Ammon's horn (tissue), 1 donor: Measurements from ENCODE around the gene MTA3.

Source experiments
- DNase-seq: peaks from one replicate; pipeline ENCODE4 v3.0.0-alpha.2; 2016; ENCODE audit warnings: low spot score

The MTA3 gene

DNA sequence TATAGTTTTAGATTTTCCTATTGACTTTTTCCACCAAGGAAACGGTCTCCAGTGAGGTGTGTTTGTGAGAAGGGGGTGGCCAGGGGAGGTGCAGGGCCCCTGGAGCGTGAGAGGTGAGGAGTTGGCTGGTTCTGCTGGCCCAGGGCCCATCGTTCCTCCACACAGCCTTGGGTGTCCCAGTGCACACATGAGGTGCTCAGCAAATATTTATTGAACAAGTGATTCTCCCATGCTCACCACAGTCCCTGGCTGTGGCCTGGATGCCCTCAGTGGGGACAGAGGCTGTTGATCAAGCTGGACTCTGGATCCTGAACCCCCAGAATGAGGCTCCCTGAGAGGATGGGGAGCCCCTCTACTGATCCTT, 219.0 kb downstream of the MTA3 start:
- no peak for DNase-seq

DNA sequence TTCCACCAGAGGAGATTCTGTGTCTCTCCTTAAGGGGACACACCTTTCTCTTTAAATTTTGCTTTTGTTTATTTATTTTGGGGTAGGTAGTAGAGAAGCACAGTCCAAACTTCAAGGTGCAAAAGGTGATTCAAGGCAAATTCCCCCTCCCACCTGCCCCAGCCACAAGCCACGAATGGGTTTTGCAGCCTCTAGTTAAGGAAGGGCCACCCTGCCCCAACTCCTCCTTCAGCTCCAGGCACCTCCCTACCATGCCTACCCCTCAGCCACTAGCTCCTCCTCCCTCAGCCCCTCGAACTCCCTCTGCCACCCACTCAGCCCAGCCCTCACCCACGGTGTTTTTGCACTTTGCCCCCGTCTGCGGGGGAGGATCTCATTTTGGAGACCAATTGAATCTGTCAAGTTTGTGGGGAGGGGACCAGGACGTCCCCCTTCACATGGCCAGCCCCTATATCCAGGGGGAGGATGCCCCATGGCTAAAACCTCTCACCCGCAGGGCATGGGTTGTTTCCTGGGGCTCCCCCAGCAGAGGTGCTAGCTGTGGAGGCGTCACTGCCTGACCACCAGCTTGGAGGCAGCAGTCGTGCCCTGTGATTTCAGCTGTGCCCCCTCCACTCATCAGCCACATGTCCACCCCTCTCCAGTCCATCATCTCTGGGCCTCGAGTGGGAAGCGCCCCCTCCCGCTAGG, 219.5 kb downstream of the MTA3 start:
- no peak for DNase-seq

DNA sequence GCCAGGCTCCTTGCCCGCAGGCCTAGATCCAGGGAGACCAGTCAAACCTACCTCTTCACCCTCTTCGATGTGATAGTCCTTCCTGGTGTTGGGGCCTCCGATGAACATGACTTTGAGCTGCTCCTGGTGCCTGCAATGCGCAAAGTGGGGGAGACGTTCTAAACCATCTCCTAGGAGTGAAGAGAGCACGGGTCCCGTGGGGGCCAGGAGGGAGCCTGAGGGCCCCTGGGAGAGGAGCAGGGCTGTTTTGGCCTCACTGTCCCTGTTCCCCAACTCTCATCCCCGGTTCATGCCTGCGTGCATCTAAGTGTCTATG, 220.0 kb downstream of the MTA3 start:
- DNase-seq: no peak

DNA sequence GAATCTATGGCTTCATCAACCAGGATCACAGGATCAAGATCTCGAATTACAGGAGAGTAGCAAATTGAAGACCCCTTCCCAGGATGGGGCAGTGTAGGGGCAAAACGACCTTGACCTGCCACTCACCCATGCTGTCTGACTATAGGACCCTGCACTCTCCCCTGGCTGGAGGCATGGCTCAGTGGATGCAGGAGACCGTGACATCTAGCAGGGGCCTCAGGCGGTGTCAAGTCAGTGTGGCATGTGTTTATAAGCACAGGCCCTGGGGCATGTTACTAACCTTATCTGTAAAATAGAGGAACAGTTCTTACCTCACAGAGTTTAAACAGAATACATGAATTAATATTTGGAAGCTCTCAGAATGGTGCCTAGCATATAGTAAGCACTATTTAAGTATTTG, 220.4 kb downstream of the MTA3 start:
- no peak for DNase-seq

DNA sequence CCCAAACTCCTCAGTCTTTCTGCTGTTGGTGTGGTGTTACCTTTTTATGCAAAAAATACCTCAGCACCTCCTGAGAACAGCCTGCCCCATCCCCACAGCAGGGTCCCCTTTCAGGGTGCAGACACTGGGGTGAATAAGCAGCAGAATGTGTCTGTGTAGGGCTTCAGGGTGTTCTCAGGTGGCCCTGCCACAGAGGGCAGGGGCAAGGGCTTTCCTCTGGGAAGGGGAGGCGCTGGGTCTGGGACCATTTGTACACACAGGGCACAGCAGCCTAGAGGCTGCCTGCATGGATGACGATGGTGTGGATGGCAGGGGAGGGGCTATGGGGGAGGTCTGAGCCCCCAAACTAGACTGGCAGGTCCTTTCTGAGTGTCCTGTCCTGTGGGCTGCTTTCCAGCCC, 221.3 kb downstream of the MTA3 start:
- DNase-seq: no peak

DNA sequence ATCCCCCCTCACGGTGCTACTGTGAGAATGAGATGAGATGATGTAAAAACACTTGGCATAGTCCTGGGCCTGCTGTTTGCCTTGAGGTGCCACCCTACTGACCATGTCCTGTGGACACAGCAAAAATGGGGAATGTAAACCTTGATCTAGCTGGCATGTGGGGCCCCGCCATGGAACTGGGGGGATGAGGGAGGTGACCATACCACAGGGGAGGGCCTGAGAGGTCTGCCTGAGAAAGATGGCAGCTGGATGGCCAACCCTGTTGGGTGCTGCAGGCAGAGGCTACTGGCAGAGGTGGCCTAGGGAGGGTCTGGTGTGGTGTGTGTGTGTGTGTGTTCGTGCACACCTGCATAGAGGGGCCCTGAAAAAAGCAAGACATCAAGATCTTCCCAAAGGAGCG, 223.2 kb downstream of the MTA3 start:
- no peak for DNase-seq

DNA sequence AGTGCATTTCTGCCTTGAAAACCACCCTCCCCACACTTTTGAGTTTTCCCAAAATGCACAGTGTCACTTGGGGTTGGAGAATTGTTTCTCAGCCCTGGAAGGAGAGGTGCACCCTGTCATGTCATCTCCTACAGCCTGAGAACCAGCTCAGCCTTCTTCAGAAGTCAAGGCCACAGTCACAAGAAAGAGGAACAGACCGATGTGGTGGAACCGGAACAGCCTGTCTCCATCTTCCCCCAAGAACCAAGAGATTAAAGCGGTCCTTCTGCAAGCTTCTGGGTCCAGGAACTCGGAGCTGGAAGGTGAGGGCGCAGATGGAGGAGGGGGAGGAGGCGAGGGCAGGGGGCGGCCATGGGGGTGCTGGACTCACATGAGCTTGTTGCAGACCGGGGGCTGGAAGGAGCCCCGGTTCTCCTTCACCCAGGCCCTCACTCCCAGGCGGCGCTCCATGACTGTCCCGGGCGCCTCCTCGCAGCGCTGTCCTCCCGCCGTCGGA, 223.7 kb downstream of the MTA3 start:
- DNase-seq: no peak

DNA sequence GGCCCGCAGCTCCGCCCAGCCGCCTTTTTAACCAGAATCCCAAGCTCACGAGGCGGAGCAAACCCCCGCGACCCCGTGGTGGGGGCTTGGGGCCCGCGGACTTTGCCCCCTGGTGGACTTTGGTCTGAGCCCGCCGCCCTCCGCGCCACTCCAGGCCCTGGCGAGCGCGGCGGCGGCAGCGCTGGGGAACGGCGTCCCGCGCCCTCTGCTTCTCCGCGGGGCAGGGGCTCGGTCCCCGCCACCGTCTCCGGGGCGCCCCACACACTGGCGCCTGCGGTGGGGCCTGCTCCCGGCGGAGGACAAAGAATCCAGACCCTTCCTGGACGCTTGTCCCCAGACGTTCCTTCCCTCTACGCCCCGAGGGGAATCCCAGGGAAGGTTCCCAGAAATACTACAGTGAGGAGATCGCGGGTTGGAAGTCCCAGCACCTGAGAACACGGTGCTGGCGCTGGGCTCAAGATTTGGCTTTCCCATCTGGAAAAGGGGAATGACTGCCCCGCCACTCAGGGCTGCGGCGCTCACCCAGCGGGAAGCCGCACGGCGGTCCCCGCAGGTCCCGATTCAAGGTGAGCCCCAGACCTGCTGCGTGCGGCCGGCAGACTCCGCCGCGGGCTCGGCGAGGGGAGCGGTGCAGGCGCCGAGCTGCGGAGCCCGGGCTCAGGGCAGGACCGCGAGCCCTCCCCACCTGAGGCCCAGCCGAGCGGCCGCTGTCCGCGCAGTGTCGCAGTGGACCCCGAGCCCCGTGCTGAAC, 224.3 kb downstream of the MTA3 start, which contains the start of gene HAAO:
Gene HAAO (minus strand): TSS at position 1 of the 751 bp plus-strand sequence. CDS start 47 bp downstream, outside the sequence.
- DNase-seq: no peak

DNA sequence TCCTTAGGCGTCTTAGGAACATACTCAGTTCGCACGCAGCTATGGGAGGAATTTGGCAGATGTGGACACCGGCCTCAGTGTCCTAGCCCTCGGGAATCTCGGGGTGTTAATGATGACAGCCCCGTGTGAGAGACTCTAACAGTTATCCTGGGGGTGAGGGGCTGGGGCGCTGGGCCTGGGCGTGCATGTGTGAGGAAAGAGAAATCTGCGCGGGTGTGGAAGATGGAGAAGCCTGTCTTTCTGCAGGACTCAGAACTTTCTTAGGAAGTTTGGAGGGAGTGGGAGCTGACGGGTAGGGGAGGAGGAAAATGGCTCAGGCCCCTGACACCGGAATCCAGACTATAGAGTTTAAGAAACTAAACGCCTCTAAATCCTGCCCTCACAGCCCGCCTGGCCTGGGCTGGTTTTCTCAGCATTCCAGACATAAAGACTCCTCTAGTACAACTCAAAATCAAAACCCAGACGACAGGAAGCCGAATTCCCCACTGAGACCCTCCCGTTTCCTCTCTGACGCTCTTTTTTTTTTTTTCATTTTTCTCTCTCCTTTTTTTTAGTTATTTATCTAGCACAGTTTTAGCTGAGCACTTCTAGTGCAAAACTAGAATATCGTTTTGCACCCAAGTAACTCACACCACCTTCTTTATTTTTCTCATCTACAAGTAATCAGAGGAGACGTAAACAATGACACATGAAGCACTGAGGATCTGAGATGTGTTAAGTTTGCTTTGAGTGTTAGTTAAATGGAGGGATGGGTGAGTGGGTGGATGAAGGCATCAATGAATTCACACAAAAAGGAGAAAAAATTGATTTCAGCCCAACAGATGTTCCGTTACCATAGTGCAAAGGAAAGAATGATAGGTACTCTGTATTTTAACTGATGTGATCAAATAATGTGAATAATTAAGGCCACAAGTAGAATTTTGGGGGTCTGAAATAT, 225.2 kb downstream of the MTA3 start:
- no peak for DNase-seq

DNA sequence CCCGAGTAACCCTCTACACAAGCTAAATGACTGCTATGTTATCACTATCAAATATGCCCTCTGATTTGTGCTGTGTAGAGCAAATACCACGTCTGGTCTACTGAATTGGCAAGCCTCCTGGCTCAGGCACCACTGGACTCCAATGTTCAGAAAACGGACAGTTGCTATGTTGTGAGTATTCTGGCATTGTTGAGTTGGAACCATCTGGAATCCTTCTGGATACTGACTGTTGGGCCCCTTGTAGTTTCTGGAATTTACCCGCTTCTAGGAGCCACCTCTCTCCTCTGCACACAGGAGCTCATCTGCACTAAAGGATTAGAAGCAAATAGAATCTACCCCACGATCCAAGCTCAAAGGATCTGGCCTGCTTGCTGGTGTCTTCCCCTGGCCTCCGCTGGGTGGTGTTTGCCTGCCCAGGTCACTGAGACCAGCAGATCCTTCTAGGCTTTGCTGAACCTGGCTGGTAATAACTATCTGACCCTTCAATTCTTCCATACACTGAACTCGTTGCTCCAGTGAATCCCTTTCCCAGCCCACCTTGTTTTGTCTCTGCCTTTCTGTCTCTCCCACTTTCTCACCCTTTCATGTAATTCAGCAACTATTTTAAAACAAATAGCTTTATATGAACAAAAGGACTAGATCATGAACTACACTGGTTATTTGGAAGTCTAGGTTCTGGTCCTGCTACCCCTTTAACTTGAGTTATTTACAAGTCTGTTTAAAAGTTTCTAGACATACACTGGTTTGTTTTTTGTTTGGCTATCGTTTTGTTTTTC, 226.0 kb downstream of the MTA3 start:
- no peak for DNase-seq

DNA sequence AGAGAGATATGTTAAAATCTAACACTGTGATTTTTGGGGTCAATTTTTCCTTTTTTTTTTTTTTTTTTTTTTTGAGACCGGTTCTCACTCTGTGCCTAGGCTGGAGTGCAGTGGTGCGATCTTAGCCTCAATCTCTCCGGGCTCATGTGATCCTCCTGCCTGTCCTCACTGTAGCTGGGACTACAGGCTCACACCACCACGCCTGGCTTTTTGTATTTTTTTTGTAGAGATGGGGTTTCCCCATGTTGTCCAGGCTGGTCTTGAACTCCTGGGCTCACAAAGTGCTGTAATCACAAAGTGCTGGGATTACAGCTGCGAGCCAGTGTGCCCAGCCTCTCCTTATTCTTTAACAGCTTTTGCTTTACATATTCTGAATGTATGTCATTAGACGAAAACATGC, 226.8 kb downstream of the MTA3 start:
- DNase-seq: no peak

DNA sequence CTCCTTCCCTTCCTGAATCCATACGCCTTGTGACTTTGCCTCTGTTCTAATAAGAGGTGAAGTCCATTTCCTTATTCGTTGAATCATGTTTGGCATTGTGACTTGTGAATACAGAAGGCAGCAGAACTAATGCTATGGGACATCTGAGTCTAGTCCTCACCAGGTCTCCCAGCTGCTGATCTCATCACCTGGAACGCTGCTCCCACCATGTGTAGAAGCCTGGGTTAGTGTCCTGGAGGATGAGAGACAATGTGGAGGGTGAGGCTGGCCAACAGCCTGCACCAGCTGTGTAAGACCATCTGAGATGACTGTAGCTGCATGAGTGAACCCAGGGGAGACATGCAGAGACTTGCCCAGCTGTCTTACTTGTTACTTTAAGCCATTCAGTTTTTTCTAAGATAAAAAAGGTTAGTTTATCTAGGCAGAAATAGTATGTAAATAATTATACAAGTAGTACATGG, 227.4 kb downstream of the MTA3 start:
- no peak for DNase-seq

DNA sequence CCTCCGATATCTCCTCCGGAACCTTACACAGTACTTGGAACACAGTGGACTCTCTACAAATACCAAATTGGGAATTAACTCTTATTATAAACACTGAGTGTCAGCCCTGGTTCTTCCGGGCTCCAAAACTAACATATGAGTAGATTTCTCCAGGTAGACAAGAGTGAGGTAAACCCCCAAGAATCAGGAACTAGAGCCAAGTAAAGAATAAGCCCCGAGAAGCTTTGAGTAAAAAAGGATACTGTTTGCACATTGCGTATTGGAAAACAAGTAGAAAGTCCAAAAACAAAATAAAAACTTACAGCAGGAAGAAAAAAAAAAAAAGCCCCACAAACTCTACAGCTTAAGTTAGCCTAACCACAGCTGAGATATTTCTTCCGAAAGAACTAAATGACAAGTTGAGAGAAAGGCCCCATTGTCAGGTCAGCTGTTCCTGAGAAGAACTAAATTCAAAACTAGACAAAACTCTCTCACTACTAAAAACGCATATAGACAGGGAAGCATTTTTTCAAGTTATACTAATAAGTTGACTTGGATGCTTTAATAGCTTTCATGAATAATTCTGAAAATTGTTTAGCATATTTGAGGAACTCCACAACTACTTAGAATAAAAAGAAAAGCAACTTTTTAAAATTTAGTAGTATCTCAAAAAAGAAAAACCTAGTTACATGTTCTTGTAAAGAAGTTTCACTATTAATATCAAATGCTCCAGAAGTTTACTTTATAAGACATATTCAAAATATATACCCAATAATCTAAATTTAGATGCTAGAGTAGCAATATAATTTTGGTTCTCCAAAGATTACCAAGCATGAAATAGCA, 228.2 kb downstream of the MTA3 start:
- no peak for DNase-seq

DNA sequence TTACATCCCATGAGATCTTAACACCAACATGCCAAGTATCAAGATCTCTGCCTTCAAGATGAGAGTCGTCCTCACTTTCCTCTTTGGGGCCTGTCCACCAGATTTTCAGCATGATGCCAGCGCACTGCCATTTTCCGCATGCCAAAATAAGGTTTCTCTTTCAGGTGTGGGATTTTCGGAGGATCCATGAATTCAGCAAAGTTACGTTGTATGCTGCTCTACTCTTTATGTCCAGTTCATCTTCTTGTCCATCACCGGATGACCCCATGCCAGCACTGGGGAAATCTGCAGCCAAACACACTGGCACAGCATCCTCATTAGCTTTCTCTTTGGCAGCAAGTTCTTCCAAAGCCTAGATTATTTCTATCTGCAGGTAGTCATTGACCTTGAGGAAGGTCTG, 228.8 kb downstream of the MTA3 start:
- no peak for DNase-seq

DNA sequence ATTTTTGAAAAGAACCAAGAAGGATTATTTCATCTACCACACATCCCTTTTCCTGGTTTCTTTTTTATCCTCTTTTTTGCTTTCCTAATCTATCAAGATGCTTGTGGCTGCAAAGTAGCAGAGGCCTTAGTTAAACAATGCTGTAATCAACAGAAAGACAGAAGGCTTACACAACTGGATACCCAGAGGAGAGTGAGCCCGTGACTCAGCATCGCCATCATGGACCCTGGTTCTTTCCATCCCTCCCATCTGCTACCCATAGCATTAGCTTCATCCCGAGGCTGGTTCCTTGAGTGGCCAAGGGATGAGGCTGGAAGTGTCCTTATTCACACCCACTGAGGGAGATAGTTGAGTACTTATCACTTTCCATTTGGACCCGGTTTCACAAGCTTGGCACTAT, 231.4 kb downstream of the MTA3 start:
- no peak for DNase-seq

DNA sequence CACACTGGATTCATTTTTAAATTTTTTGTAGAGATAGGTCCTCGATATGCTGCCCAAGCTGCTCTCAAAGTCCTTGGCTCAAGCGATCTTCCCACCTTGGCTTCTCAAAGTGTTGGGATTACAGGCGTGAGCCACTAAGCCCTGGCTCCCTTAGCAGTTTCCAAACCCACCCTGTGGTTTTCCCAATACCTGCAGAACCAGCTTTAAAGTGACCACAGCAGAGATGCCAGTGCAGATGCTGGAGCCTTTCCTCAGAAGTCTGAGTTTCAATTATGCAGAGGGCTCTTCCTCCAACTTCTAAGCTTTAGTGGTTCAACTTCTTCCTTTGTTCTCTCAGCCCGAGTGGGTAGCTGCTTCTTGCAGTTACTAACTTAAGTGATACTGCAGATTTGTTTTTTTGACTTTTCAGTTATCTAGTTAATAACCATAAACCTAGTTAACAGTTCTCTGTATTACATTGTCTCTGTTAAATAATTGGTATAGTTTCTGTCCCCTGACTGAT, 232.1 kb downstream of the MTA3 start:
- no peak for DNase-seq

DNA sequence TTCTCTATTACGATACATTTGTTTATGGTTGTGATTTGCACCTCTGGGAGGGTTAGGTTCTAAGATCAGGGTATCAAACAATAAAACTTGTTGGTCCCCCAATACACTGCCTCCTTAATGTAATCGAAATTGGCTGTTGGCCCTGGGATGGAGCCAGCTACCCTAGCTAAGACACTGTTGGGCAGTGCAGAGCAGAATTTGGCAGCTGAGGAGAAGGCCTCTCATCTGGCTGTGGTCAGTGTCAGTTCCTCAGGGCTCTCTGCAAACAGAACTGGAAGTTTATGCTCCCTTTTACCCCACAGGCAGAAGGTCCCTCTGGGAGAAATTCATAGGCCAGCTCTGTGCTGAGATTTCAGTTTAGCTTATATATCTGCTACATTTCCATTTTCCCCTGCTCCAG, 232.5 kb downstream of the MTA3 start:
- DNase-seq: no peak

DNA sequence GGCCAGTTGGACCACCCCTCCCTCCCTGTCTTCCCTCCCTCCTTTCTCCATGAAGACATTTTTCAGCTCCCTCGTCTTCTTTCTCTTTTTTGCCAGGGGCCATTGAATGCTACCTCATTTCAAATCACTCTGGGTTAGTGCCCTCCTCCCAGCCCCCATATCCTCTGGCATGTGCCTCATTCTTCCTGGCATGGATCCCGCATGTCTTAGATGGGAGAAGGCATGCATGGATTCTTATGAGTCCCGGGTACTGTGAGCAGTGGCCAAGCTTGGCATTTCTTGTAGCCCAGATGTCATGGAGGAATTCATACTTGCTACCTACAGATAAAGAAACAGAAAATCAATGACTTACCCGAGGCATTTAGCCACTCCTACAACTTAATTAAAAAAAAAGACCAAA, 232.9 kb downstream of the MTA3 start:
- DNase-seq: no peak

DNA sequence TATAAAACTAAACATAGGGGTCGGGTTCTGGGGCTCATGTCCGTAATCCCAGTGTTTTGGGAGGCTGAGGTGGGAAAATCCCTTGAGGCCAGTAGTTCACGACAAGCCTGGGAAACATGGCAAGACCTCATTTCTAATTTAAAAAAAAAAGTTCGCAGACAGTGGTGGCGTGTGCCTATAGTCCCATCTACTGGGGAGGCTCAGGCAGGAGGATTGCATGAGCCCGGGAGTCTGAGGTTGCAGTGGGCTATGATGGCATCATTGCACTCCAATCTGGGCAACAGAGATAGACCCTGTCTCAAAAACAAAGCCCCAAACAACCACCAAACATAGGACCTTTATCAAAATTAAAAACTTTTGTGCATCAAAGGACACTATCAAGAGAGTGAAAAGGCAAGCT, 233.7 kb downstream of the MTA3 start:
- DNase-seq: no peak

DNA sequence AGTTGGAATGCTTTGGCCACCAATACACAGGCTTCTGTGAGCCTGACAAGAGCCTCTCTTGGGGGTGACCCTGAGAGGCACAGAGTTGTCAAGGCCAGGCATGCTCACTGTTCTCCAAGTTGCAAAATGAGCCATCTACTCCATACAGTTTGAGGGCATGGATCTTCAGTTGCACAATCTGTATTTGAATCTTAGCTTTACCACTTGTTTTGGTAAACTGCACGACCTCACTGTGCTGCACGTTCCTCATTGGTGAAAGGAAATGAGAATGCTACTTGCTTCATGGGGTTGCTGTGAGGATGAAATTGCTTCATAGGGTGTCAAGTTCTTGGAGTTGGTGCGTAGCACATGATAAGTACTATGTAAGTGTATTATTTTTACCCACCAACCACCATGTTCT, 235.9 kb downstream of the MTA3 start:
- DNase-seq: no peak

DNA sequence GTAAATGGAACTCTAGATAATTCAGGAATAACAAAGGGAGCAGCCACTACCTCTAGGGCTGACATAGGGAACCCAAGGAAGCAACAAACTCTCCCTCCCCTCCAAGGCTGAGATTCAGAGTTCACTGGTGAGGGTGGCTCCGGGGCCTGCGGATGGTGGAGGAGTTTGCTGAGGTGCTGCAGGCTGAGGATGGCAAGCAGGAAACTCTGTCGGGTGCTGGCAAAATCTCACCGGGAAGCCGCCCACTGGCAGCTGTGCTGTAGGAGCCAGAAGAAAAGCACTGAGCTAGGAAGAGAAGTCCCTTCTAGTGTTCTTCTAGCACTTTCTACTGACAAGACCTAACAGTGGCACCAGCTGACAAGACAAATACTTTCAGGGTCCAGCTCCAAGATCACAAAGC, 236.5 kb downstream of the MTA3 start:
- DNase-seq: no peak
